RWPE2 (cell line): ENCODE measurements around the gene MRPS15.

Source experiments
- ATAC-seq: fragments of 200-7000 bp; cut with Tn5 transposase; 3 replicates; pipeline ENCODE4 v1.9.1; 2021; ENCODE audit warnings: low read depth
- DNase-seq: peaks from one replicate; pipeline ENCODE4 v3.0.0-alpha.2; 2020; ENCODE audit warnings: low spot score
- H3K27ac ChIP-seq: fragments of 450-650 bp; 2 replicates; pipeline ENCODE4 v1.5.1; 2017; ENCODE audit warnings: mild to moderate bottlenecking; ENCODE audit not compliant: poor library complexity, severe bottlenecking
- H3K27me3 ChIP-seq: fragments of 250-450 bp; sonication (Bioruptor Pico); 2 replicates; pipeline ENCODE4 v1.5.1; 2021; ENCODE audit warnings: mild to moderate bottlenecking, moderate library complexity; ENCODE audit not compliant: insufficient read depth, poor library complexity, severe bottlenecking
- H3K36me3 ChIP-seq: fragments of 250-450 bp; sonication (Bioruptor Pico); 2 replicates; pipeline ENCODE4 v1.5.1; 2020; ENCODE audit warnings: low read depth, mild to moderate bottlenecking, moderate library complexity
- H3K4me1 ChIP-seq: fragments of 250-450 bp; sonication (Bioruptor Pico); 2 replicates; pipeline ENCODE4 v1.5.1; 2021; ENCODE audit warnings: mild to moderate bottlenecking, moderate library complexity; ENCODE audit not compliant: insufficient read depth, poor library complexity, severe bottlenecking
- H3K4me3 ChIP-seq: fragments of 250-450 bp; sonication (Bioruptor Pico); 2 replicates; pipeline ENCODE4 v1.5.1; 2021; ENCODE audit warnings: mild to moderate bottlenecking, moderate library complexity; ENCODE audit not compliant: severe bottlenecking
- H3K9me3 ChIP-seq: fragments of 250-450 bp; sonication (Bioruptor Pico); 2 replicates; pipeline ENCODE4 v1.5.1; 2021; ENCODE audit warnings: mild to moderate bottlenecking, moderate library complexity; ENCODE audit not compliant: severe bottlenecking
- CTCF ChIP-seq: fragments of 450-650 bp; IDR thresholded peaks from one replicate; pipeline ENCODE4 v1.5.1; 2017; ENCODE audit warnings: mild to moderate bottlenecking, moderate library complexity; ENCODE audit not compliant: poor library complexity, severe bottlenecking

Gene MRPS15

GRCh38 chr1:36419140-36419539 is 45.0 kb downstream of the MRPS15 start:
- Histone ChIP-seq H3K9me3 (no peaks in the 10 kb centered on the region), H3K27me3 (no peaks in the 10 kb centered on the region), H3K4me3 (no peak overlapping the region), H3K36me3 (no peaks in the 10 kb centered on the region), H3K4me1 (no peaks in the 10 kb centered on the region), H3K27ac (no peak overlapping the region)
- ATAC-seq (no peak), DNase-seq (no peak)
- no peak for TF ChIP-seq CTCF

GRCh38 chr1:36417931-36418330 is 46.3 kb downstream of the MRPS15 start:
- ATAC-seq (no peak), DNase-seq (no peak)
- Histone ChIP-seq H3K9me3 (no peaks in the 10 kb centered on the region), H3K4me3 (no peak overlapping the region), H3K36me3 (no peaks in the 10 kb centered on the region), H3K27me3 (no peaks in the 10 kb centered on the region), H3K27ac (no peak overlapping the region), H3K4me1 (no peaks in the 10 kb centered on the region)
- no peak for TF ChIP-seq CTCF

- Histone ChIP-seq H3K27ac (no peak overlapping the region), H3K9me3 (no peaks in the 10 kb centered on the region), H3K36me3 (no peaks in the 10 kb centered on the region), H3K4me1 (no peaks in the 10 kb centered on the region), H3K27me3 (no peaks in the 10 kb centered on the region), H3K4me3 (no peak overlapping the region)
- ATAC-seq (no peak), DNase-seq (no peak)
- TF ChIP-seq CTCF = no peak
Observed at GRCh38 chr1:36415661-36416326, 48.4 kb downstream of the MRPS15 start.

GRCh38 chr1:36414384-36414783 is 49.8 kb downstream of the MRPS15 start:
- Histone ChIP-seq H3K27me3 (no peaks in the 10 kb centered on the region), H3K9me3 (no peaks in the 10 kb centered on the region), H3K27ac (no peak overlapping the region), H3K36me3 (no peaks in the 10 kb centered on the region), H3K4me3 (no peak overlapping the region), H3K4me1 (no peaks in the 10 kb centered on the region)
- ATAC-seq (no peak), DNase-seq (no peak)
- no peak for TF ChIP-seq CTCF
